NCI-H2227 (cell line): ENCODE results near the gene INTS1.

Experiments
- DNase-seq: peaks from one replicate; lab custom pipeline; 2025; ENCODE audit not compliant: unreplicated experiment; lab: John Stamatoyannopoulos, UW

Gene INTS1

DNA sequence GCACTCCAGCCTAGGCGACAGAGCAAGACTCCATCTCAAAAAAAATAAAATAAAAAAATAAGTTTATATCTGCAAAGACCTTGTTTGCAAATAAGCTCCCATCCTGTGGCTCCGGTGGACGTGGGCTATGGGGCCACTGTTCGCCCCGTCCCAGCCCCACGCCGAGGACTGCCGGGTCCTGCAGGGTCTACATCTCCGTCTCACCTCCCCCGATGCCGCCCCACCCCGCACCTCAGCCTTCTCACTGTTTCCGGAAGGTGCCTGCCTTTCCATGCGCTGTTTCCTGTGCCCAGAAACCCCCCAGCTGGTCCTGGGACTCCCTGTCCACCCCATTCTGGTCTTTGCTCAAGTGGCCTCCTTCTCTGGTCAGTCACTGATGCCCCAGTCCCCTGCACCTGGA is 5.0 kb upstream of the INTS1 start:
- DNase-seq = no peak

DNA sequence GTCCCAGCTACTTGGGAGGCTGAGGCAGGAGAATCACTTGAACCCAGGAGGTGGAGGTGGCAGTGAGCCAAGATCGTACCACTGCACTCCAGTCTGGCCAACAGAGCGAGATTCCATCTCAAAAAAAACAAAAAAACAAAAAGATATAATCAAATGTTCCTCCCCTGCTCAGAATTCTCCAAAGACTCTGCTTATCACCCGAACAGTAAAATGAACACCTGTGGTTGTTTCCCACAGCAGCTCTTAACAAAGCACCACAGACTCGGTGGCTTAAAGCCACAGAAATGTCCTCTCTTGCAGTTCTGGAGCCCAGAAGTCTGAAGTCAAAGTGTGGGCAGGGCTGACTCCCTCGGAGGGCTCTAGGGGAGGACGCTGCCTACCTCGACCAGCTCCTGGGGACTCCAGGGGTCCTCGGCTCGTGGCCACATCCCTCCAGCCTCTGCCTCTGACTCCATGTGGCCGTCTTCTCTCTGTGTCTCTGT is 4.1 kb upstream of the INTS1 start:
- no peak for DNase-seq

DNA sequence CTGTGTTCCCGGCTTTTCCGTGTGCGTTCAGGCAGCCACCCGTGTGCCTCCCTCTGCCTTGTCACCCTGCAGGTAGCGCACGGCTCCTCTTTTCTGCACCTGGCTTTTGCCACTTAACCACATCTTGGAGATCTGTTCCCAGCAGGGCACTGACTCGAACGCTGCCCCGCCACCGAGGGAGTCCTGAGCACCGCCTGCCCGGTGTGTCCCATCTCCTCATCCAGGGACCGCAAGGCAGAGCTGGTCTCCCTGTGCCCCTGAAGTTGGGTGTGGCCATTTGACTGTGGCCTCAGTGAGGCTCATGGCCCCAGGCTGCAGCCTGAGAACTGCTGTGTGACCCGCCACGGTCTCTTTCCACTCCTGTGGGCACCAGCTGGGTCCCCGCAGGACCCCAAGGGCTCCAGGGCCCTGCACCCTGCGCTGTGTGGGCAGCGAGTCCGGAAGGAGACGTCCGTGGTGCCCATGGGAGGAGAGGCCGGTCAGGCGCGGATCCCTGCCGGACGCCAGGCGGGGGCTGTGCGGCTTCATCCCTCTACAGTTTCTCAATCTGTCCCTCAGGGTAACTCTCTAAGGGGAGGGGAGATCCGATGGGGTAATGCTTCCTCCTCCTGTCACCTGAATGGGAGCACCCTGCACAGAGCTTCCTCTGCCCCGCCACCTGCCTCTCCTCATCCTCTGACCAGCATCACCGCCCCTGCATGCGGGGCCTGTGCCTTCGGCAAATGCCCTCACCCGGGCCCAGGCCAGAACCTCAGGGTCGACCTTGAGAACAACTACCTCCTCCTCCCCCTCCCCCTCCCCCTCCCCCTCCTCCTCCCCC is 1.8 kb upstream of the INTS1 start:
- peak; percentile 14 for DNase-seq

GRCh38 chr7:1503390-1503789 is 799 bp downstream of the INTS1 start:
- DNase-seq = no peak

- DNase-seq = no peak
These were observed 1.3 kb downstream of the INTS1 start for GRCh38 chr7:1502845-1503244.

- DNase-seq = no peak
These were observed 2.5 kb downstream of the INTS1 start for GRCh38 chr7:1501487-1502270.

DNA sequence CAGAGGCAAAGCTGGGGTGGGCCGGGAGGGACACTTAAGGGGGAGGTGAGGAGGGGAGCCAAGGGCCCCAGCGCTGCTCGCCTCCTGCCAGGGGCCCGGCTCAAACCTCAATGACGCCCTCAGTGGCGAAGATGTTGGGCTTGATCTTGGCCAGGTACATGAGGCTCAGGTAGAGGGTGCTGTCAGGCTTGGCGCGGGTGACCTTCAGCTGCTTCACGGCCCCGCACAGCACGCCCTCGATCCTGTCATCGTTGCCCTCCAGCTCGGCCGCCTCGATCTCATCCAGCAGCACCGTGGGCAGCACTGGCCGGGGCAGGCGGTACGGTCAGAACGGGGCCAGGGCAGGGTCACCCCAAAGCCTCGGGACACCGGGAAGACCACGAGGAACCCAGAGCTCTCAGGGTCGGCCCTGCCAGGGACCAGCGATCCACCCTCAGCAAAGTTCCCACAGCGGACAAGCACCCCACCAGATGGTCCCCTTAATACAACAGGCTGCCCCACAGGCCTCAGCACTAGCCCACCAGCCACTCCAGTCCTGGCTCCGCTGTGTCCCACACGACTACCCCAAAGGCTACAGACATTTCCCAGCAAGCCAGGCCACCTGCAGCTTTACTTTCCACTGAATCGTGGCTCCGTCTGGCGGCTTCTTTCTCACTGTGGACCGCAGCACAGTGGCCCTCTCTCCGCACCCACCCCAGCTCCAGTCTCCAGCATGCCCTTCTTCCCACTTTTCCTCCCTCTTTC is 4.0 kb downstream of the INTS1 start:
- DNase-seq = no peak

DNA sequence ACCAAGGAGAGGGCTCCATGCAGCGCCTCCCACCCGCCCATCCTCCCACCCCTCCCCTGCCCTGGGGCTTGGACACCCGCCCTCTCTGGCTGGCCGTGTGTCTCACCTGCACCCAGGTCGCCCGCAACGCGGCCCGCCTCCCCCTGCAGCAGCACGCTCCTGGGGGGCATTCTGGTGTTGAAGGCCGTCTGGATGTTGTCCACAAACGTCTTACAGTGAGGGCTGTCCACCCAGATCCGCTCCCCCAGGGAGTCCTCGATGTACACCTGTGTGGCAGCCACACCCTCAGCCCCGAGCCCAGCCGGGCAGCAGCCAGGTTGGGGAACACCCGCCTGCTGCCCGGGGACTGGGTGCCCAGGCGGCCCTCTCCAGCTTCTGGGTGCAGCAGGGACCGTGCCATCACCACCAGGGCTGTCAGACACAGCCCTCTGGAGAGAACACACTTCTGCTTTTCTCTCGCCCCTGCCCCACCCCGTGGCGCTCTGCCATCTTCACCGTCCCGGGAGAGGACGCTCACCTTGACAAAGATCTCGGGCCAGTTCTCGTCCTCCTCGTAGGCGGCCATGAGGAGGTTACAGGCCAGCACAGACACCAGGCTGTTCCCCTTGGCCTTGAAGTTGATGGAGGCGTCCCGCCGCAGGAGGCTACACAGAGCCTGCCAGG is 4.7 kb downstream of the INTS1 start:
- DNase-seq = no peak

DNA sequence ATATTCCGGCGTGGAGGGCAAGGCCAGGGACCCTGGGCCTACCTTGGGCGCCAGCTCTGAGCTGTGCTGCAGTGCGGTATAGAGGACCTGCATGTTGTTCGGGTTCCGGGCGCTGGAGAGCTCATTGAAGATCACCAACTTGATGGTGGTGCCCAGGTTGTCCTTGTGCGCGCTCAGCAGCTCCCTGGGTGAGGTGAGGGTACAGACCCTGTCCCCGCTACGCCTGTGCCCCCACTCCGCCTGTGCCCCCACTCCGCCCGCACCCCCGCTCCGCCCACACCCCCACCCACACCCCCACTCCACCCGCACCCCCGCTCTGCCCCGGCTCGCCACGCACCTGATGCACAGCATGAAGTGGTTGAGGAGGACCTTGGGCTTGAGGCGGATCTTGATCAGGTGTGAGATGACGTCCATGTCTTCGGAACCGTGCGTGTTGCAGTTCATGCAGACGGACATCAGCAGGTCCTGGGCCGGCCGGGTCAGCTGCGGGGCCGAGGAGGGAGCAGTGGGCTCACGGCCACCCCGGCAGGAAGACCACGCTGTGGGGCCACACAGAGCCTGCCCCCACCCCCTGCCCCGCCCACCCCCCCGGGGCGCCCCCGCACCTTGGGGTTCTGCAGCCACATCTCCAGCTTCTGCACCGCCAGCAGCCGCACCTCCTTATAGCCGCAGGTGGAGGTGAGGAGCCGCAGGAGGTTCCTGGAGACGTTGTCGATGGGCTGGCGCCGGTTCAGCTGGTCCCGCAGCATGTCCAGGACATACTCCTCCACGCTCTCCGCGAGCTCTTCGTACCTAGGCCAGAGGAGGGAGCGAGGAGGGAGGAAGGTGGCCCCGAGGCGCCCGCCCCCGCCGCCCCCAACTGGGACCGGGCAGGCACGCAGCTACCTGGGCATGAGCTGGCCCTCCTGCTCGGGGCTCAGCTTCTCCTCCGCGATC is 5.6 kb downstream of the INTS1 start:
- DNase-seq = no peak

- no peak for DNase-seq
These were observed 6.8 kb downstream of the INTS1 start for GRCh38 chr7:1497293-1497927.

DNA sequence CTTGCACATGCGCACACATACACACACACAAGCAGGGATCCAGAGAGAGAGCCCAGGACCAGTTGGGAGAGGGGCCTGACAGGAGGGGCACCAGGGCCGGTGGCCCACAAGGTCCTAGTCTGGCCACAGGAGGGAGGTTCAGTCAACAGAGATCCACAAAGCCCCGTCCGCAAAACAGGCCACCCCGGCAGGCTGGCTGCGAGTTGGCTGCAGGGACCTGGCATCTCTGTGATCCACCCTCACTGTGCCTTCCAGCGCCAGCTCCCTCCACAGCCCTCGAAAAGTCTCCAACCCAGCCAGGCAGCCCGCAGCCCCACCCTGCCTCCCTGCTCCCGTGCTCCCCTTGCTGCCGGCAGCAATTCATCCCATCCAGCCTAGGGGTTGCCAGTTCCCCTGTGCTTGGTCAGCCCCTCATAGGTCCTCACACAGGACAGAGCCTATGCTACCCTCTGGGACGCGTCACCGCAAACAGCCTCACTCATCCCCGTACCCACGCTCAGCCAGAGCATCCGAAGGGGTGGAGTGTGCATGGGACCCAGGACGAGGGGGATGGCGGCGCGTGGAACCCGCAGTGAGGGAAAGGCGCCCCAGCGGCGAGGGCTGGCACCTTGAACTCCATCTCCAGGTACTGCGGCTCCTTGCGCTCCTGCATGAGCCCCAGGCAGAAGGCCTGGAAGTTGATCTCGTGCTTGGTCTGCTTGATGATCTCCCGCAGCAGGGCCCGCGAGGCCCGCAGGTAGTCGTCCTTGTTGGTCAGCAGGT is 7.5 kb downstream of the INTS1 start:
- DNase-seq = no peak

DNA sequence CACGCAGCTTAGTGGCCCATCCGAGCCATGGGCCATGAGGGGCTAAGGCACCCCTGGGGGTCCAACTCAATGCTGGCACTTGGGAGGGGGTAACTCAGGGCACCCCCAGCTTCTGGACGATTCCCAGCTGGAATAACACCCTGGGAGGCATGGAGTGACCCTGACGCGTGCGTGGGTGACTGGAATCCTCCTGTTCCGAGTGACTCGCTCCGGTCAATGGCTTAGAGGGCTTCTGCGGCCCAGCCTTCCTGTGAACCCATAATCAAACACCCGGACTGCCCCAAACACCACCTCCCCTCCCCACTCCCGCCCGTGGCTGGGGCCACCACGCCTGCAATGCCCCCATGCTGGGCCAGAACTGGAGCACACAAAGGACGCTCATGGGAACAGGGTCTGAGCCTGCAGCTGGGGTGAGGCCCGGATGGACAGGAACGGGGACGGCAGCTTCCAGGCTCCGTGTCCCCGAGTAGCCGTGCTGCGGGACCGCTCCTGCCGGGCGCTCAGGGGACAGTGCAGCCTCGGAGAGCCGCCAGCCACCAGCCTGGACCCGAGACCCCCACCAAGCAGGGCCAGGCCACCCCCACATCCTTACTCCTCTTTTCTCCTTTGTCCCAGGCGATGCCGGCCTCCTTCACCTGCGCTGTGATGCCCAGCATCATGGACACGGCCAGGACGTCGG is 8.5 kb downstream of the INTS1 start:
- no peak for DNase-seq

- no peak for DNase-seq
These were observed 9.2 kb downstream of the INTS1 start for GRCh38 chr7:1494866-1495563.

- DNase-seq = no peak
These were observed 9.7 kb downstream of the INTS1 start for GRCh38 chr7:1494447-1494846.

DNA sequence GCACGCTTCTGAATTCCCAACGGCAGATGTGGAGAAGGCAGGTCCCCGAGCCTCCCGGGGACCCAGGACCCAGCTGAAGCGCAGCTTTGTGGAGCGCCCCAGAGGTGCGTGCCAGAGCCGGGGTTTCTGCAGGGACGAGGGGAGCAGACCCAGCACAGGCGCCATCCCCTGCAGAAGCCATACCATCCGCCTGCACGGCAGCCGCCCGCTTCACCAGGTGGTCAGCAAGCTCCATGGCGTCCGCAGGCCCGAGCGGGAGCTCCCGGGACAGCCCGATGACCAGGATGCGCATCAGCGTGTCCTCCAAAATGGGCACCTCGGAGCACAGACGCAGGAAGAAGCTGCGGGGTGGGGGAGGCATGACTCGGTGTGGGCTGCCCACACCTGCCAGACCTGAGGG is 10.6 kb downstream of the INTS1 start:
- no peak for DNase-seq

- DNase-seq = no peak
These were observed 11.1 kb downstream of the INTS1 start for GRCh38 chr7:1493129-1493528.

DNA sequence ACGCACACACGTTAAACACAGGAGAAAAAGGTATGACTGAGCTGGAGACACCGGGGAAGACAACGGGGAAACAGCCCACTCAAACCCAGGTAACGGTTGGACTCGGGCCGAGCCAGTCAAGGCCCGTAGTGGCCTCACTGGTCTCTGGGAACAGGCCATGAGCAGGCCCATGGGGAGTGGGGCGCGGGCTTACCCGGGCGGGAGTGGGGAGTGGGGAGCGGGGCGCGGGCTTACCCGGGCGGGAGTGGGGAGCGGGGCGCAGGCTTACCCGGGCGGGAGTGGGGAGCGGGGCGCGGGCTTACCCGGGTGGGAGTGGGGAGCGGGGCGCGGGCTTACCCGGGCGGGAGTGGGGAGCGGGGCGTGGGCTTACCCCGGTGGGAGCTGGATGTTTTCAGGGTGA is 11.5 kb downstream of the INTS1 start:
- DNase-seq = no peak

DNA sequence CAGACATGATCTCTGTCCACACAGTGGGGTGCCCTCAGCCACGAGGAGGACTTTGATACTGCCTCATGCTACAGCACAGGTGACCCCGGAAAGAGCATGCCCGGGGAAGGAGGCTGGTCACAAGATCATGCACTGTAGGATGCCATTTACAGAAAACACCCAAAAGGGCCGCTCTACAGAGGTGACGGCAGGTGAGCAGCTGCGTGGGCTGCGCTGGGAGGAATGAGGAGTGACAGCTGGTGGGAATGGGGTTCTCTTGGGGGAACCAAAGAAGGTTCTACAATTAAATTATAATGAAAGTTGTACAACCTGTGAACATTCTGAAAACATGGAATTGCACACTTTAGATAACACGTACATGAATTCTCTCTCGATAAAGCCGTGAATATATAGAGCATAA is 12.0 kb downstream of the INTS1 start:
- no peak for DNase-seq
